Breast epithelium (tissue), 3 donors: Measurements from ENCODE around the gene TPRKB.

Source experiments
- POLR2A ChIP-seq: fragments of 450-650 bp; IDR thresholded peaks from one replicate; pipeline ENCODE4 v1.6.1; 2016; ENCODE audit warnings: antibody characterized with exemption, mild to moderate bottlenecking, moderate library complexity
- TF ChIP-seq, protein P1 (sequence below), 3 donors: fragments of 450-650 bp; IDR thresholded peaks; one replicate each; pipeline ENCODE4 v1.5.1; 2016 to 2017; ENCODE audit warnings: antibody characterized with exemption in 3 of 3, mild to moderate bottlenecking in 3 of 3, moderate library complexity in 3 of 3

DNA sequence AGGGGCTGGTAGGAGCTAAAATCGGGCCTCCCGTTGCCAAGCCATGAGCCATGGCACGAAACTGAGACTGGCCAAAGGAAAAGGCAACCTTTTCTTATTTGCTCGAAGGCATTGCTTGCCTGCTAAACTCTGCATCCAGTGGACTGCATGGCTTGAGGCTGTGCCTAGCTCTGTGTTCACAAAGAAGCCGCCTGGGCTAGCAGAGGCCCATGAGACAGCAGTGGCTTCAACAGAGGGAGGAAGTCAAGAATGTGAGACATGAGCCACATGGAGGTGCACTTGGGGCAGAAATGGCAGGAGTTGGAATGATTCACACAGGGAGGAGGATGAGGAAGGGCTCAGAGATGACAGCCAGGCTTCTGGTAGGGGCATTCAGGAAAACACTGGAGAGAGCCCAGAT lies 33.5 kb downstream of the TPRKB start:
- TF ChIP-seq POLR2A: no peak
- TF ChIP-seq, protein P1, sequence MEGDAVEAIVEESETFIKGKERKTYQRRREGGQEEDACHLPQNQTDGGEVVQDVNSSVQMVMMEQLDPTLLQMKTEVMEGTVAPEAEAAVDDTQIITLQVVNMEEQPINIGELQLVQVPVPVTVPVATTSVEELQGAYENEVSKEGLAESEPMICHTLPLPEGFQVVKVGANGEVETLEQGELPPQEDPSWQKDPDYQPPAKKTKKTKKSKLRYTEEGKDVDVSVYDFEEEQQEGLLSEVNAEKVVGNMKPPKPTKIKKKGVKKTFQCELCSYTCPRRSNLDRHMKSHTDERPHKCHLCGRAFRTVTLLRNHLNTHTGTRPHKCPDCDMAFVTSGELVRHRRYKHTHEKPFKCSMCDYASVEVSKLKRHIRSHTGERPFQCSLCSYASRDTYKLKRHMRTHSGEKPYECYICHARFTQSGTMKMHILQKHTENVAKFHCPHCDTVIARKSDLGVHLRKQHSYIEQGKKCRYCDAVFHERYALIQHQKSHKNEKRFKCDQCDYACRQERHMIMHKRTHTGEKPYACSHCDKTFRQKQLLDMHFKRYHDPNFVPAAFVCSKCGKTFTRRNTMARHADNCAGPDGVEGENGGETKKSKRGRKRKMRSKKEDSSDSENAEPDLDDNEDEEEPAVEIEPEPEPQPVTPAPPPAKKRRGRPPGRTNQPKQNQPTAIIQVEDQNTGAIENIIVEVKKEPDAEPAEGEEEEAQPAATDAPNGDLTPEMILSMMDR (IDR thresholded peaks at IDR 0.05): no peak
